GM10266 (cell line): ENCODE data around the gene SLC44A5.

Experiments
- DNase-seq: peaks from one replicate; pipeline ENCODE4 v3.0.0; 2012; ENCODE audit errors: extremely low spot score
- CTCF ChIP-seq: IDR thresholded peaks from 2 replicates; pipeline ENCODE4 v1.5.1; 2012; ENCODE audit warnings: mild to moderate bottlenecking, low read depth; ENCODE audit not compliant: control insufficient read depth, insufficient read depth; ENCODE audit errors: missing control alignments

The SLC44A5 gene

GRCh38 chr1:75338616-75339483 is 272.1 kb downstream of the SLC44A5 start:
- TF ChIP-seq CTCF, result no peak
- peak; percentile 27 for DNase-seq

GRCh38 chr1:75334876-75335389 is 276.0 kb downstream of the SLC44A5 start:
- DNase-seq, result no peak
- TF ChIP-seq CTCF, result no peak

GRCh38 chr1:75330624-75331023 is 280.3 kb downstream of the SLC44A5 start:
- DNase-seq, result no peak
- no peak for TF ChIP-seq CTCF

GRCh38 chr1:75328691-75329090 is 282.2 kb downstream of the SLC44A5 start:
- no peak for DNase-seq
- TF ChIP-seq CTCF, result no peak

GRCh38 chr1:75327395-75327794 is 283.5 kb downstream of the SLC44A5 start:
- TF ChIP-seq CTCF, result no peak
- no peak for DNase-seq

- TF ChIP-seq CTCF, result no peak
- DNase-seq, result no peak
These were observed 292.9 kb downstream of the SLC44A5 start for GRCh38 chr1:75317976-75318375.

GRCh38 chr1:75316230-75316629 is 294.7 kb downstream of the SLC44A5 start:
- TF ChIP-seq CTCF, result no peak
- DNase-seq, result no peak
